Naive thymus-derived CD4-positive, alpha-beta T cell (primary cell): ENCODE results near the gene MYBBP1A. TPM values are rescaled to one million over a fixed set of nuclear protein-coding genes. Genes with fewer than 3 reads are reported as not detected.

Experiments
- ATAC-seq: fragments of 150-1000 bp; cut with Tn5 transposase; 2 replicates; pipeline ENCODE4 v1.10.0; 2021; ENCODE audit warnings: mild to moderate bottlenecking, moderate library complexity
- CTCF ChIA-PET: fragments of 350-600 bp; sonication (Branson Sonifier 250); formaldehyde crosslinking; loops from one replicate; lab custom pipeline; 2021; ENCODE audit warnings: antibody characterized with exemption; lab: Charles Lee
- POLR2A ChIA-PET: fragments of 350-600 bp; sonication (Branson Sonifier 250); formaldehyde crosslinking; loops from one replicate; lab custom pipeline; 2021; ENCODE audit warnings: antibody characterized with exemption, inconsistent platforms; lab: Charles Lee
- DNase-seq, 9 donors: peaks; one replicate each; pipeline versions ENCODE4 v3.0.0 to v3.0.0-alpha.2; 2020 to 2022; ENCODE audit warnings: mixed read lengths in 1 of 9
- H3K27ac ChIP-seq: one replicate; pipeline ENCODE4 v1.7.0; 2013; ENCODE audit warnings: mild to moderate bottlenecking, low read depth, low read length, moderate library complexity
- H3K27me3 ChIP-seq, 2 donors: one replicate each; pipeline ENCODE4 v1.7.0; 2013; ENCODE audit warnings: low read length in 2 of 2, mild to moderate bottlenecking in 2 of 2, moderate library complexity in 2 of 2; ENCODE audit not compliant: control insufficient read depth in 2 of 2, insufficient read depth in 2 of 2
- H3K36me3 ChIP-seq, 3 experiments: 1 replicate in 2 of 3; 2 replicates in 1 of 3; pipeline ENCODE4 v1.7.0; 2013; ENCODE audit warnings: low read length in 3 of 3, mild to moderate bottlenecking in 3 of 3, moderate library complexity in 1 of 3; ENCODE audit not compliant: insufficient read depth in 3 of 3, control insufficient read depth in 2 of 3
- H3K4me1 ChIP-seq, 2 donors: one replicate each; pipeline ENCODE4 v1.7.0; 2013; ENCODE audit warnings: low read length in 2 of 2, mild to moderate bottlenecking in 2 of 2, moderate library complexity in 1 of 2; ENCODE audit not compliant: control insufficient read depth in 2 of 2, insufficient read depth in 2 of 2
- H3K4me3 ChIP-seq: 2 replicates; pipeline ENCODE4 v1.7.0; 2013; ENCODE audit warnings: mild to moderate bottlenecking, low read length
- H3K9me3 ChIP-seq, 3 experiments: 1 replicate in 2 of 3; 2 replicates in 1 of 3; pipeline ENCODE4 v1.7.0; 2013; ENCODE audit warnings: low read length in 3 of 3; ENCODE audit not compliant: control insufficient read depth in 2 of 3
- H3K27ac Mint-ChIP-seq, 9 donors: one replicate each; pipeline ENCODE4 v1.8.0; 2020 to 2022; ENCODE audit warnings: mixed read lengths in 9 of 9, mild to moderate bottlenecking in 8 of 9, moderate library complexity in 5 of 9, inconsistent platforms in 2 of 9
- H3K27me3 Mint-ChIP-seq, 5 donors: one replicate each; pipeline ENCODE4 v1.8.0; 2021 to 2022; ENCODE audit warnings: mixed read lengths in 5 of 5, mild to moderate bottlenecking in 1 of 5
- H3K36me3 Mint-ChIP-seq, 5 donors: one replicate each; pipeline ENCODE4 v1.8.0; 2020 to 2022; ENCODE audit warnings: mixed read lengths in 5 of 5, mild to moderate bottlenecking in 3 of 5, inconsistent platforms in 1 of 5
- H3K4me1 Mint-ChIP-seq, 7 donors: one replicate each; pipeline ENCODE4 v1.8.0; 2020 to 2022; ENCODE audit warnings: mixed read lengths in 7 of 7, mild to moderate bottlenecking in 3 of 7, inconsistent platforms in 1 of 7
- H3K4me3 Mint-ChIP-seq, 10 donors: one replicate each; pipeline ENCODE4 v1.8.0; 2020 to 2022; ENCODE audit warnings: mild to moderate bottlenecking in 10 of 10, mixed read lengths in 10 of 10, moderate library complexity in 6 of 10, inconsistent platforms in 2 of 10
- H3K9me3 Mint-ChIP-seq, 11 donors: one replicate each; pipeline ENCODE4 v1.8.0; 2020 to 2022; ENCODE audit warnings: mixed read lengths in 11 of 11, mild to moderate bottlenecking in 4 of 11, inconsistent platforms in 1 of 11, moderate library complexity in 1 of 11
- intact Hi-C, 2 donors: fragments of 100-400 bp; cut with micrococcal nuclease; formaldehyde crosslinking; loops; one replicate each; pipeline ENCODE4 v1.15.1; 2023
- polyA plus RNA-seq, 2 donors: library from polyadenylated mRNA; unstranded; fragments of 300-500 nt; fragmentation: Illumina TruSeq; gene quantifications; one replicate each; pipeline ENCODE4 v1.2.3, GENCODE V29; 2021
- total RNA-seq, 6 experiments: library from RNA in 5 of 6; stranded (reverse) in 5 of 6; gene quantifications; 1 replicate in 5 of 6; 2 replicates in 1 of 6; pipeline ENCODE4 v1.2.3 and lab custom pipeline; 2021 to 2026

Gene MYBBP1A
- total and polyA plus RNA-seq, 7 experiments from 2014 or later: 21.0 to 81.8 (median 74.3) TPM

- Histone ChIP-seq H3K27me3 (no peaks in the 10 kb centered on the region), H3K4me3 (no peak overlapping the region), H3K4me1 (peaks cover 6 to 10% of the 10 kb centered on the region in 2 donors), H3K27ac (no peak overlapping the region), H3K36me3 (no peaks in the 10 kb centered on the region), H3K9me3 (no peaks in the 10 kb centered on the region)
- H3K27ac Mint-ChIP-seq: no peak overlapping the region
- intact Hi-C loops: no loop called here
- peaks cover 14 to 24% (median 19%) of the 10 kb centered on the region in 7 donors for H3K4me1 Mint-ChIP-seq
- H3K9me3 Mint-ChIP-seq: no peaks in the 10 kb centered on the region
- H3K4me3 Mint-ChIP-seq: peak overlapping the region in 1 of 10 donors; percentile 36
- peaks cover 0 to 8% (median 4%) of the 10 kb centered on the region in 5 donors for H3K27me3 Mint-ChIP-seq
- DNase-seq (no peak), ATAC-seq (no peak)
- CTCF ChIA-PET: interaction anchor here (0.6 kb wide), 1 partner anchor 931 kb away, joined by 3 read pairs; no protein-coding TSS in a partner anchor
- no peaks in the 10 kb centered on the region for H3K36me3 Mint-ChIP-seq
- POLR2A ChIA-PET: interaction anchor here (0.9 kb wide), 1 partner anchor 15 kb away, joined by 6 read pairs; no protein-coding TSS in a partner anchor
Measured at GRCh38 chr17:4509923-4510617, 45.1 kb downstream of the MYBBP1A start.

GRCh38 chr17:4509401-4509800, 45.8 kb downstream of the MYBBP1A start:
- Mint-ChIP-seq H3K27me3 (peaks cover 0 to 13% (median 5%) of the 10 kb centered on the region in 5 donors), H3K4me3 (peak overlapping the region in 3 of 10 donors; percentile 31 to 38 (median 36)), H3K9me3 (no peaks in the 10 kb centered on the region), H3K27ac (peak overlapping the region in 1 of 9 donors; percentile 48), H3K36me3 (no peaks in the 10 kb centered on the region), H3K4me1 (peaks cover 20 to 29% (median 25%) of the 10 kb centered on the region in 7 donors)
- Histone ChIP-seq H3K27ac (no peak overlapping the region), H3K9me3 (no peaks in the 10 kb centered on the region), H3K36me3 (no peaks in the 10 kb centered on the region), H3K27me3 (no peaks in the 10 kb centered on the region), H3K4me3 (no peak overlapping the region), H3K4me1 (peaks cover 6 to 10% of the 10 kb centered on the region in 2 donors)
- intact Hi-C loops: no loop called here
- ChIA-PET POLR2A (no interaction called here), CTCF (no interaction called here)
- ATAC-seq (peak; percentile 51), DNase-seq (peak in 3 of 9 donors; percentile 12 to 40 (median 15))

- no peak for ATAC-seq
- CTCF ChIA-PET: no interaction called here
- POLR2A ChIA-PET: no interaction called here
- no peak for DNase-seq
- peak overlapping the region in 1 of 10 donors; percentile 43 for H3K4me3 Mint-ChIP-seq
- Histone ChIP-seq H3K9me3 (no peaks in the 10 kb centered on the region), H3K27me3 (peaks cover 0 to 2% of the 10 kb centered on the region in 2 donors), H3K36me3 (no peaks in the 10 kb centered on the region), H3K4me3 (no peak overlapping the region), H3K27ac (no peak overlapping the region), H3K4me1 (peaks cover 10 to 13% of the 10 kb centered on the region in 2 donors)
- no peaks in the 10 kb centered on the region for H3K36me3 Mint-ChIP-seq
- intact Hi-C loops: no loop called here
- H3K4me1 Mint-ChIP-seq: peaks cover 24 to 35% (median 29%) of the 10 kb centered on the region in 7 donors
- peaks cover 0 to 14% (median 5%) of the 10 kb centered on the region in 5 donors for H3K27me3 Mint-ChIP-seq
- no peaks in the 10 kb centered on the region for H3K9me3 Mint-ChIP-seq
- peak overlapping the region in 1 of 9 donors; percentile 54 for H3K27ac Mint-ChIP-seq
Measured at GRCh38 chr17:4508207-4508606, 47.0 kb downstream of the MYBBP1A start.

- H3K27me3 ChIP-seq: peaks cover 0 to 5% of the 10 kb centered on the region in 2 donors
- no peaks in the 10 kb centered on the region for H3K36me3 Mint-ChIP-seq
- H3K4me3 ChIP-seq: no peak overlapping the region
- no peak overlapping the region for H3K4me3 Mint-ChIP-seq
- intact Hi-C loops: no loop called here
- POLR2A ChIA-PET: no interaction called here
- H3K4me1 ChIP-seq: peaks cover 10 to 13% of the 10 kb centered on the region in 2 donors
- ATAC-seq (no peak), DNase-seq (no peak)
- CTCF ChIA-PET: no interaction called here
- H3K27me3 Mint-ChIP-seq: peaks cover 4 to 18% (median 10%) of the 10 kb centered on the region in 5 donors
- peaks cover 24 to 35% (median 29%) of the 10 kb centered on the region in 7 donors for H3K4me1 Mint-ChIP-seq
- H3K9me3 Mint-ChIP-seq: no peaks in the 10 kb centered on the region
- no peak overlapping the region for H3K27ac ChIP-seq
- H3K27ac Mint-ChIP-seq: no peak overlapping the region
- no peaks in the 10 kb centered on the region for H3K36me3 ChIP-seq
- H3K9me3 ChIP-seq: no peaks in the 10 kb centered on the region
Measured at GRCh38 chr17:4507361-4508111, 47.6 kb downstream of the MYBBP1A start.

- intact Hi-C loops: no loop called here
- H3K4me3 ChIP-seq: no peak overlapping the region
- no peak overlapping the region for H3K27ac ChIP-seq
- H3K9me3 ChIP-seq: no peaks in the 10 kb centered on the region
- H3K27ac Mint-ChIP-seq: no peak overlapping the region
- no peak for DNase-seq
- no peaks in the 10 kb centered on the region for H3K36me3 ChIP-seq
- H3K36me3 Mint-ChIP-seq: no peaks in the 10 kb centered on the region
- CTCF ChIA-PET: interaction anchor here (0.5 kb wide), 1 partner anchor 411 kb away, joined by 3 read pairs; no protein-coding TSS in a partner anchor
- H3K27me3 ChIP-seq: peaks cover 0 to 5% of the 10 kb centered on the region in 2 donors
- H3K4me3 Mint-ChIP-seq: no peak overlapping the region
- peaks cover 24 to 35% (median 29%) of the 10 kb centered on the region in 7 donors for H3K4me1 Mint-ChIP-seq
- peaks cover 7 to 21% (median 11%) of the 10 kb centered on the region in 5 donors for H3K27me3 Mint-ChIP-seq
- no peaks in the 10 kb centered on the region for H3K9me3 Mint-ChIP-seq
- POLR2A ChIA-PET: no interaction called here
- peaks cover 10 to 13% of the 10 kb centered on the region in 2 donors for H3K4me1 ChIP-seq
- no peak for ATAC-seq
Measured at GRCh38 chr17:4506892-4507291, 48.3 kb downstream of the MYBBP1A start.

GRCh38 chr17:4506175-4506813, 48.9 kb downstream of the MYBBP1A start:
- POLR2A ChIA-PET: no interaction called here
- H3K9me3 Mint-ChIP-seq: no peaks in the 10 kb centered on the region
- H3K27ac Mint-ChIP-seq: peak overlapping the region in 1 of 9 donors; percentile 51
- H3K27me3 ChIP-seq: peaks cover 0 to 10% of the 10 kb centered on the region in 2 donors
- H3K4me1 ChIP-seq: peaks cover 10 to 13% of the 10 kb centered on the region in 2 donors
- no peaks in the 10 kb centered on the region for H3K9me3 ChIP-seq
- H3K27ac ChIP-seq: no peak overlapping the region
- intact Hi-C loops: no loop called here
- no peaks in the 10 kb centered on the region for H3K36me3 Mint-ChIP-seq
- H3K36me3 ChIP-seq: no peaks in the 10 kb centered on the region
- peaks cover 7 to 26% (median 16%) of the 10 kb centered on the region in 5 donors for H3K27me3 Mint-ChIP-seq
- no peak overlapping the region for H3K4me3 ChIP-seq
- ATAC-seq (no peak), DNase-seq (no peak)
- CTCF ChIA-PET: interaction anchor here (0.5 kb wide), 1 partner anchor 411 kb away, joined by 3 read pairs; no protein-coding TSS in a partner anchor
- H3K4me1 Mint-ChIP-seq: peaks cover 27 to 39% (median 29%) of the 10 kb centered on the region in 7 donors
- H3K4me3 Mint-ChIP-seq: no peak overlapping the region
